Measurements from ENCODE around the gene COL9A2. TPM values are rescaled to one million over a fixed set of nuclear protein-coding genes. Genes with fewer than 3 reads are reported as not detected.

The COL9A2 gene
- total RNA-seq (1 to 10 TPM in 2 of 4 donors, under 1 TPM in 2; 0.40 to 2.0 (median 1.1) TPM), polyA plus RNA-seq (1.8 TPM)
- long read RNA-seq, donor 1, partial matches to known transcripts = 0 of 2 reads
- long read RNA-seq, donor 1, other reads (novel, unspliced or antisense) = 2 of 2 reads
- long read RNA-seq, donor 2, partial matches to known transcripts = 2 of 4 reads
- long read RNA-seq, donor 2, other reads (novel, unspliced or antisense) = 1 of 4 reads
- long read RNA-seq, donor 3 = 0 reads
- long read RNA-seq, donor 4, partial matches to known transcripts = 2 of 3 reads
- long read RNA-seq, donor 4, other reads (novel, unspliced or antisense) = 1 of 3 reads

DNA sequence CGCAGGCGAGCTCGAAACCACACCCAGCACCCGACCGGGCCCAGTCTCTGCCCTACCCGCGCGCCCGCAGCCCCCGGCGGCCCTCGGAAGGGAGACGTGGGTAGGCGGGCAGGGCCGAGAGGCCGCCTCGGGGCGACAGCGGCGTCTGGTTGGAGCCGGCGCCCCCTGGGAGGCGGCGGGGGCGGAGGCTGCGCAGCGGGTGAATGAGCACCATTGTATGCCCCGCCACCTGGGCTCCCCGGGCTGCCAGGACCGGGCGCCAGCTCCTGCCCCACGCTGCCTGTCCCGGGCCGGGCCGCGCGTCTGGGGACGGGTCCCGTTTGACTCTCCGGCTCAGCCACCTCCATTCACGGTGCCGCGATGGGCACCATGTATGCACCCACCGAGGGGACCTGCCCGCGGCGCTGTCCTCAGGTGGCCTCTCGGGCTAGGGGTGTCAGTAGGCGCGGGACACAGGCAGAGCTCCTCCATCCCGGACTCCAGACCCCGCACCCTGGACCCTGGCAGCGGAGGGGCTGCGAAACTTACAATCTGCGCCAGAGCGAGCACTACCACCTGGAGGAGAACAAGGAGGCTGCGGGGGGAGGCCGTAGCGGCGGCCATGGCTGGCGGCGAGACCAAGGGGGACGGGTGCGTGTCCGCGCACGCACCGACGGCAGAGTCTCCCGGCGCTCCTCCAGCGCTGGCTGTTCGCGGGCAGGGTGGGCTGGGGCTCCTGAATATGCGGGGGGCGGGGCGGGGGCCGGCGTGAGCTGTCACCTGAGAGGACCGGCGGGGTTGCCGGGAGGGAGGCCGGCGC is at the start of gene COL9A2:
TSS of gene COL9A2 (minus strand) at position 692 of the 799 bp plus-strand sequence. CDS start at position 603, 89 bp downstream.
- intact Hi-C loops (cut with DNase I) = loop anchor here in 2 of 4 donors (5.0 to 10.0 kb wide), 2 partner anchors 162 to 169 kb away; no protein-coding TSS in a partner anchor
- DNase-seq (peak; percentile 43 to 83 (median 82)), ATAC-seq (peak; percentile 54 to 59)
- Histone ChIP-seq H3K27me3 (ENCODE audit: control insufficient read depth, insufficient read depth) (no peaks in the 10 kb centered on the region), H3K4me3 (ENCODE audit: low read length) (peak within 1 kb of the TSS; percentile 59), H3K4me1 (ENCODE audit: control insufficient read depth, insufficient read depth, low read length) (peaks cover 3% of the 10 kb centered on the region), H3K27ac (ENCODE audit: low read length) (no peak within 1 kb of the TSS), H3K9me3 (ENCODE audit: control insufficient read depth, low read length) (no peaks in the 10 kb centered on the region)
- WGBS = 2% methylated on average over 84 of the region's 84 CpGs

DNA sequence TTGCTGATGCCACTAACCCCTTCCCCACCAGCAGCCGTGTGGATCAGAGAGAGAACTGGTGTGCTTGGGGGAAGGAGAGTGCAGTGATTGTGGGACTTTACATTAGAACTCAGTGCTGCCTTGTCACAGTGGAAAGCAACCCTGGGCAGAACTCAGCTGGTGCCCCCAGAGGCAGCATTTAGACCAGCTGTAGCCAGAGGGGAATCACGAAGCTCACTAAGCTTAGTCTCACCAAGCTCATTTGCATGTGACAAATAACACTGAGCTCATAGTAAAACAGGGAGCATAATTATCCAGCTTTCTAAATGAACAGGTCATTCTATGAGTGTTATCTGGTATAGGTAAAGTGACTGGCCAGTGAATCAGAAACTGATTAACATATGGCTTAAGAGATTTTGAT is 46.6 kb upstream of the COL9A2 start:
- DNase-seq (no peak), ATAC-seq (no peak)
- WGBS = 44% methylated on average over 2 of the region's 2 CpGs
- no peak overlapping the region for H3K4me3 ChIP-seq (ENCODE audit: low read length)
- H3K27ac ChIP-seq (ENCODE audit: low read length) = no peak overlapping the region
- intact Hi-C loops (cut with DNase I) = no loop called here
- H3K4me1 ChIP-seq (ENCODE audit: control insufficient read depth, insufficient read depth, low read length) = no peaks in the 10 kb centered on the region
- no peaks in the 10 kb centered on the region for H3K27me3 ChIP-seq (ENCODE audit: control insufficient read depth, insufficient read depth)
- no peaks in the 10 kb centered on the region for H3K9me3 ChIP-seq (ENCODE audit: control insufficient read depth, low read length)

DNA sequence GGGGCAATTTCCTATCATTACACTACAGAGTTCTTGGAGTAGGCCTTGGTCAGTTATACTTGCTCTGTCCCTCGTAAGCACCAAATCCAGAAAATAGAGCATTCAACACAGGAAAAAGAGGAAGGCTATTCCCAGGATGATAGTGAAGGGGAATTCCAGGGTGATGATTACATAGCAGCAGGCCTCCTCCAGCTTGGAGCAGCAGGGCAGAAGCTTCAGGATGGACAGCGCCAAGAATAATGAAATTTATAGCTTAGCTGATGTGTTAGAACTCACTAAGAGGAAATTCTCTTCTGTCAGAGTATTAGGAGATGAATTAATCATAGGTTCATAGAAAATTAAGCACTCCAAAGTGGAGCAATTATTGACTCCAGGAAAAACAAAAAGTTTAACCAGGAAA is 45.6 kb upstream of the COL9A2 start:
- no peaks in the 10 kb centered on the region for H3K9me3 ChIP-seq (ENCODE audit: control insufficient read depth, low read length)
- H3K4me1 ChIP-seq (ENCODE audit: control insufficient read depth, insufficient read depth, low read length) = no peaks in the 10 kb centered on the region
- intact Hi-C loops (cut with DNase I) = no loop called here
- H3K27ac ChIP-seq (ENCODE audit: low read length) = no peak overlapping the region
- DNase-seq (no peak), ATAC-seq (no peak)
- 39% methylated on average over 2 of the region's 2 CpGs for WGBS
- no peak overlapping the region for H3K4me3 ChIP-seq (ENCODE audit: low read length)
- no peaks in the 10 kb centered on the region for H3K27me3 ChIP-seq (ENCODE audit: control insufficient read depth, insufficient read depth)

DNA sequence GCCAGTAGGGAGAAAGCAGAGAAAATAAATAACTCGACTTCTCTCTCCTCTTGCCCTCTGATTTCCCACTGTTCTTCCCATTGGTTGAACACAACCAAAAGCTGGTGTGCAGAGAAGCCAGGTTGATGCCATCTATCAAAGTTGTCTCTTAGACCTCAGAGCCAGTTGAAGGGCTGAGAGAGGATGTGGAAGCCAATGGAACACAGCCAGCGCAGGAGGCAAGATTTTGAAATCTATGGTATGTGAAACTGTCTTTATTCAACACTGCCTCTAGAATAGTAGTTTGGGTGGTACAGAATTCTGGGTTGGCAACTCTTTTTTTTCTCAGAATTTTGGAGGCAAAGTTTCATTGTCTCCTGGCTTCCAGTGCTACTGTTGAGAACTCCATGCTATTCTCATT is 45.1 kb upstream of the COL9A2 start:
- ATAC-seq (no peak), DNase-seq (no peak)
- H3K9me3 ChIP-seq (ENCODE audit: control insufficient read depth, low read length) = no peaks in the 10 kb centered on the region
- 84% methylated on average over 2 of the region's 2 CpGs for WGBS
- H3K4me3 ChIP-seq (ENCODE audit: low read length) = no peak overlapping the region
- H3K27ac ChIP-seq (ENCODE audit: low read length) = no peak overlapping the region
- intact Hi-C loops (cut with DNase I) = no loop called here
- H3K27me3 ChIP-seq (ENCODE audit: control insufficient read depth, insufficient read depth) = no peaks in the 10 kb centered on the region
- no peaks in the 10 kb centered on the region for H3K4me1 ChIP-seq (ENCODE audit: control insufficient read depth, insufficient read depth, low read length)

DNA sequence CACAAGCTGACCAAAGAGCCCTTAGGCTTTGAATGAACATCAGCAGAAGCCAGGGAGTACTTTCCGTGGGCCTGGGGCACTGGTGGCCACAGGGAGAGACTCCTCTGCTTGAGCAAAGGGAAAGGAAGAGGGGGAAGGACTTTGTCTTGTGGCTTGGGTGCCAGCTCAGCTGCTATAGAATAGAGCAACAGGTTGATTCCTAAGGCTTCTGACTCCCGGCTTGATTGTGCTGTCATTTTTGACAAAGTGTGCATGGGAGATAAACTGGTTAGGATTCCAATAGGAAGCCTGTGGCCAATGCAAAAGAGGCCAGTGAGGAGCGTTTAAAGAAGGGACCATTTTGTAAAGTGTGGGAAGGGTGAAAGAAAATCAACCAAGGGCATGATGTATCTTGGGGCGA is 44.6 kb upstream of the COL9A2 start:
- ATAC-seq (no peak), DNase-seq (no peak)
- intact Hi-C loops (cut with DNase I) = no loop called here
- Histone ChIP-seq H3K9me3 (ENCODE audit: control insufficient read depth, low read length) (no peaks in the 10 kb centered on the region), H3K4me3 (ENCODE audit: low read length) (no peak overlapping the region), H3K4me1 (ENCODE audit: control insufficient read depth, insufficient read depth, low read length) (no peaks in the 10 kb centered on the region), H3K27me3 (ENCODE audit: control insufficient read depth, insufficient read depth) (no peaks in the 10 kb centered on the region), H3K27ac (ENCODE audit: low read length) (no peak overlapping the region)
- 87% methylated on average over 4 of the region's 4 CpGs for WGBS

DNA sequence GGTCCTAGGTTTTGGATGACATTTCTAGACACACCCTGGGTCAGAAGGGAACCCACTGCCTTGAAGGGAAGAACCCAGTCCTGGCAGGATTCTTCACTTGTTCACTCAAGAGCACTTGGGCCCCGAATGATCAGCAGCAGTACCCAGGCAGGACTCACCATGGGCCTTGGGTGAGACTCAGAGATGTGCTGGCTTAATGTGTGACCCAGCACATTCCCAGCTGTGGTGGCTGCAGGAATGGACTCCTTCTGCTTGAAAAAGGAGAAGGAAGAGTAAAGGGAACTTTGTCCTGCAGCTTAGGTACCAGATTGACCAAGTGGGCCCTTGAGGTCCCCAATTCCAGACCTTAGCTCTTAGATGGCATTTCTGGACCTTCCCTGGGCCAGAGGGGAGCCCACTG is 44.1 kb upstream of the COL9A2 start:
- Histone ChIP-seq H3K4me1 (ENCODE audit: control insufficient read depth, insufficient read depth, low read length) (no peaks in the 10 kb centered on the region), H3K27ac (ENCODE audit: low read length) (no peak overlapping the region), H3K27me3 (ENCODE audit: control insufficient read depth, insufficient read depth) (no peaks in the 10 kb centered on the region), H3K4me3 (ENCODE audit: low read length) (no peak overlapping the region), H3K9me3 (ENCODE audit: control insufficient read depth, low read length) (no peaks in the 10 kb centered on the region)
- DNase-seq (no peak), ATAC-seq (no peak)
- WGBS = 94% methylated on average over 1 of the region's 1 CpG
- intact Hi-C loops (cut with DNase I) = no loop called here

DNA sequence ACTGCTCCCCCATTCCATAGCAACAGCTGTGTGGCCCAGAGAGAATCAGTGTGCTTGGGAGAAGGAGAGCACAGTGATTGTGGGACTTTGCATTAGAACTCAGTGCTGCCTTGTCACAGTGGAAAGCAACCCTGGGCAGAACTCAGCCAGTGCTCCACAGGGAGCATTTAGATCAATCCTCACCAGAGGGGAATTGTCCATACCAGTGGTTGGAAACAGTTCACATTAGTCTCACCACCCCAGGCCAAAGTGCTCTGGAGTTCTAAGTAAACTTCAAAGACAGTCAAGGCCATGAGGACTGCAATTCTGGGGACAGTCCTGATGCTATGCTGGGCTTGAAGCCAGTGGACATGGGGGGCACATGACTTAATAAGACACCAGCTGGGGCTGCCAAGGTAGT is 43.5 kb upstream of the COL9A2 start:
- intact Hi-C loops (cut with DNase I) = no loop called here
- DNase-seq = no peak
- no peak for ATAC-seq
- H3K4me1 ChIP-seq (ENCODE audit: control insufficient read depth, insufficient read depth, low read length) = no peaks in the 10 kb centered on the region
- H3K27me3 ChIP-seq (ENCODE audit: control insufficient read depth, insufficient read depth) = no peaks in the 10 kb centered on the region
- no peaks in the 10 kb centered on the region for H3K9me3 ChIP-seq (ENCODE audit: control insufficient read depth, low read length)
- H3K4me3 ChIP-seq (ENCODE audit: low read length) = no peak overlapping the region
- H3K27ac ChIP-seq (ENCODE audit: low read length) = no peak overlapping the region

DNA sequence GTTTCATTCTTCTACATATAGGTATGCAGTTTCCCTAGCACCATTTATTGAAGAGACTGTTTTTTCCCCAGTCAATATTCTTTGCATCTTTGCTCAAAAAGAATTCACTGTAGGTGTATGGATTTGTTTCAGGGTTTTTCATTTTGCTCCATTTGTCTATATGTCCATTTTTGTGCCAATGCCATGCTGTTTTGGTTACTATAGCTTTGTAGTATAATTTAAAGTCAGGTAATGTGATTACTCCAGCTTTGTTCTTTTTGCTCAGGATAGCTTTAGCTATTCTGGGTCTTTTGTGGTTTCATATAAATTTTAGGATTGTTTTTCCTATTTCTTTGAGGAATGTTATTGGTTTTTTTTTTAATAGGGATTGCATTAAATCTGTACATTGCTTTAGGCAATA is 40.5 kb upstream of the COL9A2 start:
- H3K9me3 ChIP-seq (ENCODE audit: control insufficient read depth, low read length) = no peaks in the 10 kb centered on the region
- no peaks in the 10 kb centered on the region for H3K27me3 ChIP-seq (ENCODE audit: control insufficient read depth, insufficient read depth)
- H3K4me1 ChIP-seq (ENCODE audit: control insufficient read depth, insufficient read depth, low read length) = no peaks in the 10 kb centered on the region
- ATAC-seq (no peak), DNase-seq (no peak)
- intact Hi-C loops (cut with DNase I) = no loop called here
- H3K27ac ChIP-seq (ENCODE audit: low read length) = no peak overlapping the region
- H3K4me3 ChIP-seq (ENCODE audit: low read length) = no peak overlapping the region

DNA sequence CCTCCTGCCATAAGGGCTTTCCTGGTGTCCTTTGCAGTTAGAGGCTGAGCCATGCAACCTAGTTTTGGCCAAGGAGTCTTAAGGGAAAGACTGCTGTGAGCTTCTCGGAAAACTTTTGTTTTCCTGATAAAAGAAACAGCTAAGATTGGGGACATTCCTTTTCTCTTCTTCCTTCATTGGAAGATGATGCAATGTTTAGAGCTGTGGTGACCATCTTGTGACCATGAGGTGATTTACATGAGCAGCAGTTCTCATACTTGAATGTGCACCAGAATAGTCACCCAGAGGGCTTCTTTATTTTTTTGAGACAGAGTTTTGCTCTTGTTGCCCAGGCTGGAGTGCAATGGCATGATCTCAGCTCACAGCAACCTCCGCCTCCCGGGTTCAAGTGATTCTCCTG is 36.0 kb upstream of the COL9A2 start:
- Histone ChIP-seq H3K27me3 (ENCODE audit: control insufficient read depth, insufficient read depth) (no peaks in the 10 kb centered on the region), H3K27ac (ENCODE audit: low read length) (no peak overlapping the region), H3K4me1 (ENCODE audit: control insufficient read depth, insufficient read depth, low read length) (no peaks in the 10 kb centered on the region), H3K4me3 (ENCODE audit: low read length) (no peak overlapping the region), H3K9me3 (ENCODE audit: control insufficient read depth, low read length) (no peaks in the 10 kb centered on the region)
- 91% methylated on average over 3 of the region's 3 CpGs for WGBS
- ATAC-seq (no peak), DNase-seq (no peak)
- intact Hi-C loops (cut with DNase I) = no loop called here

DNA sequence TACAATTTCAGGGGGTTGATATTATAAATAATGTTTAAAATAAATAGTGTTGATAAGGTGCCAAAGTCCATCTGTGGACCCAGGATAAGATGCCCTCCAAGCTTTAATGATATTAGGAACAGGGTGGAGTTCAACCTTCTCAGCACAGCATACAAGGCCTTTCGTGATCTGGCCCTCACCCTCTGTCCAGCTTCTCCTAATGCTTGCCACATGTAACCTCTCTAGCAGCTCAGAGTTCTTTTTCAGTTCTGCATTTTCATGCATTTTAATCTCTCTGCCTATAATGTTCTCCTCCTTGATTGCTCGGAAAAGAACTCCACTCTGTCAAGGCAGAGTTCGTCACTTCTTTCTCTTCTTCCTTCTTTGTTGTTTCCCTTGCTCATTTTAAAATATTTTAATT is 35.0 kb upstream of the COL9A2 start:
- no peaks in the 10 kb centered on the region for H3K9me3 ChIP-seq (ENCODE audit: control insufficient read depth, low read length)
- no peaks in the 10 kb centered on the region for H3K4me1 ChIP-seq (ENCODE audit: control insufficient read depth, insufficient read depth, low read length)
- H3K4me3 ChIP-seq (ENCODE audit: low read length) = no peak overlapping the region
- intact Hi-C loops (cut with DNase I) = no loop called here
- DNase-seq (no peak), ATAC-seq (peak in 1 of 2 donors; percentile 36)
- H3K27ac ChIP-seq (ENCODE audit: low read length) = no peak overlapping the region
- no peaks in the 10 kb centered on the region for H3K27me3 ChIP-seq (ENCODE audit: control insufficient read depth, insufficient read depth)
- WGBS = 81% methylated on average over 3 of the region's 3 CpGs

DNA sequence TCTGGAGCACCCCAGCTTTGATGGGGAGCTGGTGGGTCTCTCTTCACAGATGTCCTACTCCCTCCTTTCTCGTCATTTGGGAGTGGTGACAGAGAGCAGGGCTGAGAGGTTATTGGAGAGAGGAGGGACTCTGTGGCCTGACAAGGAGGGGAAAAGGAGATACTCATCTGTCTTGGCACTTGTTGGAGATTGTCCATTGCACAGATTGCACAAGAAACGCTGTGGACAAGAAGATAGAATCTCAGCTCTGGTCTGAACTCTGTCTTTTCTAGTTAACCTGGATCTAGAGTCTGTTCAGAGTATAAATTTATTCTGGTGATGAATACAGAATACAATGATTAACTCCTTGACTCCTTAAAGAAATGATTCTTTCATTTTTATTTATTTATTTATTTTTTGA is 34.0 kb upstream of the COL9A2 start:
- no peaks in the 10 kb centered on the region for H3K4me1 ChIP-seq (ENCODE audit: control insufficient read depth, insufficient read depth, low read length)
- H3K9me3 ChIP-seq (ENCODE audit: control insufficient read depth, low read length) = no peaks in the 10 kb centered on the region
- H3K27ac ChIP-seq (ENCODE audit: low read length) = no peak overlapping the region
- no peak for ATAC-seq
- H3K27me3 ChIP-seq (ENCODE audit: control insufficient read depth, insufficient read depth) = no peaks in the 10 kb centered on the region
- DNase-seq = no peak
- WGBS = 75% methylated on average over 2 of the region's 2 CpGs
- intact Hi-C loops (cut with DNase I) = no loop called here
- H3K4me3 ChIP-seq (ENCODE audit: low read length) = no peak overlapping the region

Measured in right cardiac atrium (tissue), 5 donors.